Astrocyte (in vitro differentiated cells and primary cell): ENCODE data around the gene TMEM14B. TPM values are rescaled to one million over a fixed set of nuclear protein-coding genes. Genes with fewer than 3 reads are reported as not detected.

Source experiments
- total RNA-seq: library from RNA; stranded (reverse); gene quantifications from 2 replicates; pipeline ENCODE4 v1.2.1, GENCODE V29; 2021

Gene TMEM14B
- total RNA-seq, 1 donor from 2014 or later, result 52.8 TPM

Other genes starting within 250 kb of the TMEM14B start
- 13.0 and 14.8 TPM in 2 replicates for gene GCNT2, start 226.5 kb upstream of the TMEM14B start, total RNA-seq
- 2.3 and 2.9 TPM in 2 replicates for gene C6orf52, start 53.2 kb upstream of the TMEM14B start, total RNA-seq
- 20.1 and 21.9 TPM in 2 replicates for gene PAK1IP1, start 52.8 kb upstream of the TMEM14B start, total RNA-seq
- 128 and 134 TPM in 2 replicates for gene TMEM14C, start 24.7 kb upstream of the TMEM14B start, total RNA-seq
- gene MAK, start 90.7 kb downstream of the TMEM14B start, total RNA-seq, result 0.05 TPM in 1 of 2 replicates, not detected in the other
- gene GCM2, start 134.2 kb downstream of the TMEM14B start, total RNA-seq, result not detected in 2 replicates
- gene SYCP2L, start 139.2 kb downstream of the TMEM14B start, total RNA-seq, result 3.4 and 6.4 TPM in 2 replicates